Effector memory CD4-positive, alpha-beta T cell (primary cell): ENCODE results near the gene MDM2.

Source experiments
- DNase-seq, 3 donors: peaks; one replicate each; pipeline ENCODE4 v3.0.0-alpha.2; 2020
- H3K27ac ChIP-seq: 2 replicates; pipeline ENCODE4 v1.7.0; 2013; ENCODE audit warnings: mild to moderate bottlenecking, low read length, moderate library complexity; ENCODE audit not compliant: insufficient read depth, poor library complexity, severe bottlenecking
- H3K27me3 ChIP-seq: replicated peaks from 2 replicates; pipeline ENCODE4 v1.7.0; 2013; ENCODE audit warnings: mild to moderate bottlenecking, low read length; ENCODE audit not compliant: insufficient read depth, control insufficient read depth, poor library complexity, severe bottlenecking
- H3K36me3 ChIP-seq: 2 replicates; pipeline ENCODE4 v1.7.0; 2013; ENCODE audit warnings: mild to moderate bottlenecking, low read length, moderate library complexity; ENCODE audit not compliant: control insufficient read depth, insufficient read depth
- H3K4me1 ChIP-seq: 2 replicates; pipeline ENCODE4 v1.7.0; 2013; ENCODE audit warnings: low read length, mild to moderate bottlenecking; ENCODE audit not compliant: control insufficient read depth, insufficient read depth, poor library complexity, severe bottlenecking
- H3K4me3 ChIP-seq: 2 replicates; pipeline ENCODE4 v1.7.0; 2013; ENCODE audit warnings: low read length, low read depth, mild to moderate bottlenecking; ENCODE audit not compliant: insufficient read depth, poor library complexity, severe bottlenecking
- H3K9me3 ChIP-seq: 2 replicates; pipeline ENCODE4 v1.7.0; 2013; ENCODE audit warnings: mild to moderate bottlenecking, low read length, moderate library complexity; ENCODE audit not compliant: control insufficient read depth

Gene MDM2

DNA sequence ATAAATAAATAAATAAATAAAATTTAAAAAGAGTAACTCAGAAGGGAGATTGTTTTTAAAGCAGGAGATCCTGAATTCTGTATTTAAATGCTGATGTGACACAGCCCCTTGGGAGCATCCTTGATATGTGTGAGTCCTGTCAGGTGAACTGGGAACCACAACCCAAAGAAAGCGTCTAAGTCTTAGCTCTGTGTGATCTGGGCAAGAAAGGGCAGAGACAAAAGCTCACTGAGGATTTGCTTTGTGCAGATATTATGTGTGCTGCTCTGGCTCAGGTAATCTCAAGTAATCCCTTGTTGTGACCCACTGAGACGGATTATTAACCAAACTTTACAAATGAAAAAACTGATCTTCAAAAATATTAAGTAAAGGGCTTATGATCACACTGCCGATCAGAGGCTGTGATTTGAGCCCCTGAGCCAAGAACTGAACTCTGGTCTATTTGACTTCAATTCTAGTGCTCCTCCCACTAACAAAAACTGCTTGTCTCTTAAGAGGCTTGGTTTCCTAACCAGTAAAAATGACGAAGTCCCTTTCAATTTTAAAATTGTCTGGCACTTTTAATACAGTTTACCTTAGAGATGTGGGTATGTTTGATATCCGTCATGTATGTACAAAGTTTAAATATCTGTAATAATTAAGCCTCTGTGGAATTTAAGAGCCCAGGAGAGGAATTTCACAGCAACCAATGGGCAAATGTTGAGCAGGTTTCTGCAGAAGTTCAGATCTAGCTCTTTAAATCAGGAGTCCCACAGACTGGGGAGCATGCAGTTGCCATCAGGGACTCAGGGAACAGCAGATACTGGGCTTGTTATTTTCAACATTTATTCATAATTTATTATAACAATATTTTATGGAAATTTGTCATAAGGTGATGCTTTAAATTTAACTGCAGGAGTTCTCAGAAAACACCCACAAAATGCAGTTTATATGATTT, 78.9 kb downstream of the MDM2 start:
- DNase-seq = no peak

DNA sequence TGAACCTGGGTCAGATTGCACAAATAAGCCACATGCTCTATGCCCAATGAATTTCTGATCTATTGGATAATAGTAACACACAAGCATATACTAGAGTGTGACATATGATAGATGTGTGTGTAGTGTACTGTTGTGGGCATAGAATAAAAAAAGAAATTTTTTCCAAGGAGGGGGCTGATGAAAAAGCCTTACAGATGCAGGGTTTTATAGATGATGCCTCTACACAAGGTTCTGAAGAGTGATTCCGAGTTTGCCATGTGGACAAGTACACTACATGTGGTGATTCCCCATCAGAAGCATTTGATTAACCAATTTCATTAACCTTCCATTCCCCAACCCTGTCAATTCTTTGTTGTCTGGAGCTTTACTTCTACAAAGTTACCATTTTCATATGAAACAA, 79.7 kb downstream of the MDM2 start:
- H3K27ac ChIP-seq = no peak overlapping the region
- no peaks in the 10 kb centered on the region for H3K27me3 ChIP-seq
- H3K36me3 ChIP-seq = no peaks in the 10 kb centered on the region
- DNase-seq = no peak
- H3K4me3 ChIP-seq = no peak overlapping the region
- H3K4me1 ChIP-seq = no peaks in the 10 kb centered on the region
- H3K9me3 ChIP-seq = no peaks in the 10 kb centered on the region

More for the DNA sequence above, 78.9 kb downstream of the MDM2 start:
- H3K27me3 ChIP-seq = no peaks in the 10 kb centered on the region
- no peaks in the 10 kb centered on the region for H3K9me3 ChIP-seq
- H3K4me3 ChIP-seq = no peak overlapping the region
- no peaks in the 10 kb centered on the region for H3K36me3 ChIP-seq
- H3K27ac ChIP-seq = no peak overlapping the region
- H3K4me1 ChIP-seq = no peaks in the 10 kb centered on the region

DNA sequence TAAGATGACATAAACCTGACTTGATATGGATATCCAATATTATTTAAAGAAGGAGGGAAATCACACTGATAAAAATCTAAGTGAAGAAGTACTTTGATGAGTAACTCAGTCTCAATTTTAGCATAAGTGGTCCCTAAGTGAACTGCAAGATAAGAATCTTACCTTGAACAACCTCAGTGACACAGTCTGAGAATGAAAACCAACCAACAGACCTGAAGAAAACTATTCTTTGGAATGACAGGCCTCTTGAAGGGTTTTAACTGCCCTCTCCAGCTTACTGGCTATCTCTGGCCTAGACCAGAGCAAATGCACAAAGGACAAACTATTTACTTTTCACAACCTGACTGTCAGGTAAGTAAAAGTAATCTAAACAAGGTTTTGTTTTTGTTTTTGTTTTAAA, 80.3 kb downstream of the MDM2 start:
- no peaks in the 10 kb centered on the region for H3K36me3 ChIP-seq
- no peaks in the 10 kb centered on the region for H3K27me3 ChIP-seq
- H3K9me3 ChIP-seq = no peaks in the 10 kb centered on the region
- DNase-seq = no peak
- H3K27ac ChIP-seq = no peak overlapping the region
- no peaks in the 10 kb centered on the region for H3K4me1 ChIP-seq
- H3K4me3 ChIP-seq = no peak overlapping the region

DNA sequence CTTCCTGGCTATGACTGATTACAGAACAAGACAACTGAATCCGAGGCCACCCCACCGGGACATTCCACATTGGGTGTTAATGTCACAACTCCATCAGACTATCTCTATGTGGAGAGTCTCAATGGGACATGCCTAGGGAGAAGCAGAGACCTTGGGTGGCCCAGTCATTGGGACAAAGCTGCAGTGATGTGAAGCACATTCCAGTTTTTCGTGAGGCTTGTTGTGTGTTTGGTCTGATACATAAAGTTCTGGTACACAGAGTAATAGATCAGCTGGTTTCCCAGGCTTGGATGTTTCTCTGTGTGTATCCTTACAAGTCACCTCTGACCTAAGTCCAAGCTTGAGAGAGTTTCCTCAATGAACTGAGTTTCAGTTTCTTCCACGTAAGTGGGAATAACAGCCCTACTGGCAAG, 82.7 kb downstream of the MDM2 start:
- Histone ChIP-seq H3K4me3 (no peak overlapping the region), H3K4me1 (no peaks in the 10 kb centered on the region), H3K27ac (no peak overlapping the region), H3K27me3 (no peaks in the 10 kb centered on the region), H3K9me3 (no peaks in the 10 kb centered on the region), H3K36me3 (no peaks in the 10 kb centered on the region)
- DNase-seq = no peak

DNA sequence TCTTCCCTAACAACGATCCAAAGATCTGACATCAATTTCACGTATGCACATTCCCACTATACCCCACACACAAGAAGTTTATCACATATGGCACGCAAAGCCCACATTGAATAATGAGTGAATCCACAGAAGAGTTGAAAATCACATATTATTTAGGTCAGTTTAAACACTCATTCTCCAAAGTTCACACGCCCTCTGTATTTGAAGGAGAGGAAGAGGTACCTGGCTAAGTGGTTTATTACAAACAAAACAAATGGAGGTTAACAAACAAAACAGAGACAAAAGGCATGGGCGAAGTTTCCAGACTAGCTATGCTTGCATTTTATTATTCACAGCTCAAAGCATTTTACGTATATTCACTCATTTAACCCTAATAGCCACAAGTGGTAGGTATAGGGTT, 83.2 kb downstream of the MDM2 start:
- H3K4me1 ChIP-seq = no peaks in the 10 kb centered on the region
- H3K36me3 ChIP-seq = no peaks in the 10 kb centered on the region
- no peak overlapping the region for H3K4me3 ChIP-seq
- no peaks in the 10 kb centered on the region for H3K9me3 ChIP-seq
- no peak overlapping the region for H3K27ac ChIP-seq
- no peak for DNase-seq
- H3K27me3 ChIP-seq = no peaks in the 10 kb centered on the region

DNA sequence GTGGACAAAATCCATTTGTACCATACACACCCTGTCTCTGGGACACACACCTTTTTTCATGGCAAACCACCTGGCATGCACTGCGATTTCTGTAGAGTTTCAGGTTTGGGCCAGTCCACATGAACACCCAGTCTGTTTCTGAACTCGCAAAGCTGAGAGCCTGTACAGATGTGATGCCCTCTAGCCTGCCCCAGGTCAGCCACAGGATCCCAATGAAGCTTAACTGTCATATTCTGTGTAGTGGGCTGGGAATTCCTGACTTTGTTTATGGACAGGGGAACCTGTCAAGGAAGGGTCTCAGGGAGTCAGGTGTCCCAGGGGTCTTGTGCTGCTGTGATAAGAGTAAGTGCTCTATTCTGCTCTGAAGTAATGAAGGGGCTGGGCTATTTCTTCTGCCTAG, 85.2 kb downstream of the MDM2 start:
- no peak for DNase-seq
- H3K36me3 ChIP-seq = no peaks in the 10 kb centered on the region
- no peaks in the 10 kb centered on the region for H3K27me3 ChIP-seq
- H3K27ac ChIP-seq = no peak overlapping the region
- H3K4me1 ChIP-seq = no peaks in the 10 kb centered on the region
- H3K4me3 ChIP-seq = no peak overlapping the region
- H3K9me3 ChIP-seq = no peaks in the 10 kb centered on the region

DNA sequence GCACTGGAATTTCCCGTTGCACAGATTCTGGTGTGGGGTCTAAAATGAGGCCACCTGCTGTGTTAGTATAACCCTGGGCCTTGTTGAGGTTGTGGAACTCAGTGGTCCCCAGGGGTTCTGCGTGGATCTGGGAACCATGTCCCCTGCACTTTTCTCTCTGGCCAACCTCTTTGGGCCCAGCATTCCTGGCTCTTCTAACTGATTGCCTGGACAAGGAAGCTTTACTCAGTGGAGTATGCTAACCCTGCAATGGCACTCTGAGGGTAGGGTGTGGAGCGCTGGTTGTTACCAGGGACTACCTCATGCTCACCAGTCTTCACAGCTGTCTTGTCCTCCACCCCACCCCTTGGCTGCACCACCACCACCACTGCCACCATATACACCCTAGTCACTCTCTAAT, 85.8 kb downstream of the MDM2 start:
- no peak for DNase-seq
- Histone ChIP-seq H3K4me3 (no peak overlapping the region), H3K27me3 (no peaks in the 10 kb centered on the region), H3K36me3 (no peaks in the 10 kb centered on the region), H3K4me1 (no peaks in the 10 kb centered on the region), H3K9me3 (no peaks in the 10 kb centered on the region), H3K27ac (no peak overlapping the region)

DNA sequence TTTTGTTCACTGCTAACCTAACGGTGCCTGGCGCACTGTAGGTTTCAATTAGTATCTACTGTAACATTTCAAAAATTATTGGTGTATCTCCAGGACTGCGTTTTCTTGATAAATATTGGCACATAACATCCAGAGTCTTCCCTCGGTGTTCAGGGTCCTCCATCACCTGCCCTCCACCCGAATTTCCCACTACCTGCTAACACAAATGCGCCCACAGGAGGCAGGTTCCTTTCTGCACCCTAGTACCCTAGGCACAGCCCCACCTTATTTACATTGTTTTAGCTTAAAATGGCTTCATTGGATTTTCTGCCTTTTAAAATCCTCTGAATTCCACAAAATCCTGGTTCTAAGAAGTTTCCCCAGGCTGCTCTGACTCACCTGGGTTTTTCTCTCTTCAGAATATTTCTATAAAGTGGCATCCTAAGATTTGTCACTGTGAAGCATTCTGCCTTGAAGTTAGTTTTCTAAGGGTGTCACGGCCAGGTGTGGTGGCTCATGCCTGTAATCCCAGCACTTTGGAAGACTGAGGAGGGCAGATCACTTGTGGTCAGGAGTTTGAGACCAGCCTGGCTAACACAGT, 86.4 kb downstream of the MDM2 start:
- Histone ChIP-seq H3K27ac (no peak overlapping the region), H3K36me3 (no peaks in the 10 kb centered on the region), H3K27me3 (no peaks in the 10 kb centered on the region), H3K4me1 (no peaks in the 10 kb centered on the region), H3K4me3 (no peak overlapping the region), H3K9me3 (no peaks in the 10 kb centered on the region)
- no peak for DNase-seq

DNA sequence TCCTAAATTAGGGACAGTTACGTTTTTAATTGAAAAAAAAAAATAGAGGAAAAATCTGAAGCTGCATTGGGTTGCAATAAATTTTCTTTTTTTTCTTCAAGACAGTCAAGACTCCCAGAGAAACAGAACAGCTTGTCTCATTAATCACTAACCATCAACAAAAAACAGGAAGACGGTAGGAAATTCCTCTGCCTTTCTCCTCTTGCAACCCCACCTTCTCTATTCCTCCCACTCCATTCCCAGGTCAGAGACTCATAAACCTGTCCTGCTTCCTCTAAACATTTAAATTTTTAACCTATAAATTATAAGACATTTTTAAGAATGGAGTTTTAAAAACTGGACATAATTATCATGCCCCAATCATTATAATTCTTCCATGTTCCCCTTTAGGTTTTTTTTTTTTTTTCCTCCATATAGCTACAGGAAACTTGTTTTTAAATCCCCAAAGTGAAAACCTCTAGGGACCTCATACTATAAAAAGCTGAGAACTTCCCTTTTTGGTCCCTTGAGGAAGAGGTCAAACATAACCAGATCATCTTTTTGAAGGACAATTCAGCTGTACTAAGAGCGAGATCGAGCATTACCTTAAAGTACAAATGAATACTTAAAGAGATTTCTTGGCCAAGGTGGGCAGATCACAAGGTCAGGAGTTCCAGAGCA, 89.0 kb downstream of the MDM2 start:
- DNase-seq = no peak
- Histone ChIP-seq H3K36me3 (no peaks in the 10 kb centered on the region), H3K27me3 (no peaks in the 10 kb centered on the region), H3K4me1 (no peaks in the 10 kb centered on the region), H3K4me3 (no peak overlapping the region), H3K27ac (no peak overlapping the region), H3K9me3 (no peaks in the 10 kb centered on the region)

DNA sequence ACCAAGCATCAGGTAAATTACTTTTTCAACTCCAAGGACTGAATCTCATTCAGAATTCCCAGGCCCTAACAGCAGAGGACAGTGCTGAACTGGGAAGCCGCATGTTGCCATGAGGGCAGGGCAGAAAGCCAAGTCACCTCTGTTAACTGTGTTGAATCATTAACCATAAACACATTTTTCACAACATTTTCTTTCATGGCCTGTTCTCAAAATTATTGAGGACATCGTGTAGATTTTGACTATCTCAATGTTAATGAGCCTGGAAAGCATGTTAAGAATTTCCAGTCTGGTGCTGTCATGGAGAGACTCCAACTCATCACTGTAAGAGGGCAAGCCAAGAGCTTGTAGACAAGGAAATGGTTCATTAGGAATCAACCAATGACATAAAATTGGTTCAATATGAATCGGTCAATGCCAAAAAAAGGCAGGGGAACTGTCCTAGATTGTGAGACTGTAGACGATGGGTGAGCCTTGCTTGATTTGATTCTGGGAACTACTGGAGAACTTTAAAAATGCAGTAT, 91.3 kb downstream of the MDM2 start:
- DNase-seq = no peak
- Histone ChIP-seq H3K4me3 (no peak overlapping the region), H3K4me1 (no peaks in the 10 kb centered on the region), H3K9me3 (no peaks in the 10 kb centered on the region), H3K27me3 (no peaks in the 10 kb centered on the region), H3K36me3 (no peaks in the 10 kb centered on the region), H3K27ac (no peak overlapping the region)
